Measurements from ENCODE around the gene PRDM9. TPM values are rescaled to one million over a fixed set of nuclear protein-coding genes. Genes with fewer than 3 reads are reported as not detected.

The PRDM9 gene
- polyA plus RNA-seq, 1 of the 3 experiments (the other 2 are of a cell fraction) = not detected

- no peaks in the 10 kb centered on the region for H3K4me1 ChIP-seq (ENCODE audit: control insufficient read depth in 1 of 2, insufficient read depth in 2 of 2, low read depth in 1 of 2, low read length in 1 of 2)
- no peaks in the 10 kb centered on the region for H3K79me2 ChIP-seq (ENCODE audit: insufficient read depth)
- H3F3A ChIP-seq (replicated peaks; ENCODE audit: insufficient read depth) = no peaks in the 10 kb centered on the region
Observed at GRCh38 chr5:23461576-23461975, 45.8 kb upstream of the PRDM9 start.

GRCh38 chr5:23466401-23466912 lies 41.0 kb upstream of the PRDM9 start:
- POLR2A ChIA-PET = no interaction called here
- Histone ChIP-seq H3K27ac (ENCODE audit: low read depth in 2 of 2, low read length in 1 of 2) (no peak overlapping the region), H3K36me3 (replicated peaks in 1 of 2; ENCODE audit: control insufficient read depth in 1 of 2, insufficient read depth in 2 of 2, low read length in 1 of 2) (no peaks in the 10 kb centered on the region), H3K4me1 (ENCODE audit: control insufficient read depth in 1 of 2, insufficient read depth in 2 of 2, low read depth in 1 of 2, low read length in 1 of 2) (no peaks in the 10 kb centered on the region), H3K4me2 (no peak overlapping the region), H3K9me3 (no peaks in the 10 kb centered on the region), H3K79me2 (ENCODE audit: insufficient read depth) (no peaks in the 10 kb centered on the region), H3K9ac (no peak overlapping the region), H4K20me1 (ENCODE audit: insufficient read depth) (no peaks in the 10 kb centered on the region), H3K4me3 (ENCODE audit: low read depth in 2 of 2, low read length in 1 of 2) (no peak overlapping the region), H3K27me3 (ENCODE audit: insufficient read depth) (no peaks in the 10 kb centered on the region), H3F3A (replicated peaks; ENCODE audit: insufficient read depth) (no peaks in the 10 kb centered on the region), H2AFZ (ENCODE audit: low read depth) (no peak overlapping the region), H3K9me2 (no peaks in the 10 kb centered on the region)
- no peak for TF ChIP-seq MXI1 (IDR thresholded peaks at IDR 0.05; ENCODE audit: low read depth, low read length)
- 0% methylated on average over 2 of the region's 2 CpGs for WGBS (ENCODE audit: low lambda C conversion rate)
- CTCF ChIA-PET = no interaction called here
- no peak for DNase-seq

More at GRCh38 chr5:23461576-23461975, 45.8 kb upstream of the PRDM9 start:
- Histone ChIP-seq H3K4me3 (ENCODE audit: low read depth in 2 of 2, low read length in 1 of 2) (no peak overlapping the region), H3K9me2 (no peaks in the 10 kb centered on the region), H3K9me3 (no peaks in the 10 kb centered on the region), H2AFZ (ENCODE audit: low read depth) (no peak overlapping the region), H3K36me3 (replicated peaks in 1 of 2; ENCODE audit: control insufficient read depth in 1 of 2, insufficient read depth in 2 of 2, low read length in 1 of 2) (no peaks in the 10 kb centered on the region), H3K27ac (ENCODE audit: low read depth in 2 of 2, low read length in 1 of 2) (no peak overlapping the region), H4K20me1 (ENCODE audit: insufficient read depth) (no peaks in the 10 kb centered on the region), H3K4me2 (no peak overlapping the region), H3K27me3 (ENCODE audit: insufficient read depth) (no peaks in the 10 kb centered on the region), H3K9ac (no peak overlapping the region)
- POLR2A ChIA-PET = no interaction called here
- TF ChIP-seq GABPA (IDR thresholded peaks at IDR 0.05; ENCODE audit: low read depth) (no peak), JUND (IDR thresholded peaks at IDR 0.05) (no peak), TCF12 (IDR thresholded peaks at IDR 0.05) (no peak), EP300 (IDR thresholded peaks at IDR 0.05; ENCODE audit: borderline replicate concordance in 1 of 2, low read depth in 1 of 2, low read length in 1 of 2) (no peak), NRF1 (IDR thresholded peaks at IDR 0.05; ENCODE audit: low read depth, low read length) (no peak), USF2 (IDR thresholded peaks at IDR 0.05; ENCODE audit: borderline replicate concordance, low read depth, low read length) (no peak), FOSL2 (IDR thresholded peaks at IDR 0.05; ENCODE audit: borderline replicate concordance, low read depth) (no peak), FOXJ3 (CRISPR knock-in tag; IDR thresholded peaks at IDR 0.05) (no peak), FOXM1 (IDR thresholded peaks at IDR 0.05; ENCODE audit: low read depth) (no peak), RXRA (IDR thresholded peaks at IDR 0.05; ENCODE audit: borderline replicate concordance, low read depth) (no peak), CTCF (IDR thresholded peaks at IDR 0.05) (no peak)
- CTCF ChIA-PET = no interaction called here
- no peak for DNase-seq
- WGBS (ENCODE audit: low lambda C conversion rate) = 2% methylated on average over 1 of the region's 1 CpG

Data from SK-N-SH (cell line).